Neuronal stem cell (in vitro differentiated cells): ENCODE results near the gene TMEM132D.

Experiments
- DNase-seq: peaks from one replicate; pipeline ENCODE4 v3.0.0-alpha.2; 2013; ENCODE audit warnings: low spot score
- H2AFZ ChIP-seq: one replicate; pipeline ENCODE4 v1.6.1; 2013; ENCODE audit warnings: mild to moderate bottlenecking, low read length, inconsistent platforms
- H2AK5ac ChIP-seq: 2 replicates; pipeline ENCODE4 v1.6.1; 2013; ENCODE audit warnings: low read depth, mild to moderate bottlenecking, inconsistent platforms, low read length, moderate library complexity, mixed read lengths
- H2BK120ac ChIP-seq: 2 replicates; pipeline ENCODE4 v1.6.1; 2013; ENCODE audit warnings: low read depth, mild to moderate bottlenecking, inconsistent platforms, low read length, moderate library complexity, mixed read lengths
- H2BK12ac ChIP-seq: one replicate; pipeline ENCODE4 v1.6.1; 2013; ENCODE audit warnings: low read length, inconsistent platforms
- H2BK15ac ChIP-seq: 2 replicates; pipeline ENCODE4 v1.6.1; 2013; ENCODE audit warnings: mild to moderate bottlenecking, low read length, inconsistent platforms, mixed read lengths
- H2BK5ac ChIP-seq: one replicate; pipeline ENCODE4 v1.6.1; 2013; ENCODE audit warnings: inconsistent platforms, mild to moderate bottlenecking, low read length, moderate library complexity
- H3K14ac ChIP-seq: one replicate; pipeline ENCODE4 v1.6.1; 2013; ENCODE audit warnings: low read length, inconsistent platforms
- H3K18ac ChIP-seq: 2 replicates; pipeline ENCODE4 v1.6.1; 2013; ENCODE audit warnings: low read length, inconsistent platforms
- H3K23ac ChIP-seq: 2 replicates; pipeline ENCODE4 v1.6.1; 2013; ENCODE audit warnings: low read depth, mild to moderate bottlenecking, mixed read lengths, low read length, inconsistent platforms; ENCODE audit not compliant: poor library complexity
- H3K27ac ChIP-seq: replicated peaks from 3 replicates; pipeline ENCODE4 v1.5.1; 2013; ENCODE audit warnings: low read length, inconsistent platforms
- H3K27me3 ChIP-seq, 3 experiments: 2 replicates each; pipeline ENCODE4 v1.6.1; 2013; ENCODE audit warnings: low read length in 3 of 3, mild to moderate bottlenecking in 2 of 3, inconsistent platforms in 1 of 3, low read depth in 1 of 3, mixed read lengths in 1 of 3, moderate library complexity in 1 of 3; ENCODE audit not compliant: control insufficient read depth in 3 of 3, insufficient read depth in 3 of 3
- H3K36me3 ChIP-seq, 2 donors: replicated peaks in 1 of 2; 2 replicates each; pipeline ENCODE4 v1.6.1; 2013; ENCODE audit warnings: low read length in 2 of 2; ENCODE audit not compliant: control insufficient read depth in 2 of 2, insufficient read depth in 2 of 2
- H3K4ac ChIP-seq: 2 replicates; pipeline ENCODE4 v1.6.1; 2013; ENCODE audit warnings: inconsistent platforms, mild to moderate bottlenecking, low read length, moderate library complexity
- H3K4me1 ChIP-seq, 2 donors: 1 replicate in 1 of 2; 2 replicates in 1 of 2; pipeline ENCODE4 v1.6.1; 2013; ENCODE audit warnings: low read length in 2 of 2, low read depth in 1 of 2; ENCODE audit not compliant: control insufficient read depth in 2 of 2, insufficient read depth in 1 of 2
- H3K4me2 ChIP-seq: one replicate; pipeline ENCODE4 v1.6.1; 2013; ENCODE audit warnings: mild to moderate bottlenecking, low read length, inconsistent platforms; ENCODE audit not compliant: insufficient read depth, poor library complexity, severe bottlenecking
- H3K4me3 ChIP-seq, 2 donors: 2 replicates each; pipeline ENCODE4 v1.5.1; 2013; ENCODE audit warnings: low read length in 2 of 2, mild to moderate bottlenecking in 2 of 2, inconsistent platforms in 1 of 2, moderate library complexity in 1 of 2
- H3K79me1 ChIP-seq: one replicate; pipeline ENCODE4 v1.6.1; 2013; ENCODE audit warnings: low read depth, mild to moderate bottlenecking, inconsistent platforms, low read length, moderate library complexity
- H3K9ac ChIP-seq: one replicate; pipeline ENCODE4 v1.6.1; 2013; ENCODE audit warnings: mild to moderate bottlenecking, low read depth, low read length, inconsistent platforms; ENCODE audit not compliant: poor library complexity
- H3K9me3 ChIP-seq, 2 donors: replicated peaks in 1 of 2; 2 replicates each; pipeline versions ENCODE3 to v1.6.1; 2013; ENCODE audit warnings: low read length in 2 of 2, mild to moderate bottlenecking in 2 of 2, inconsistent platforms in 1 of 2, low read depth in 1 of 2, mixed read lengths in 1 of 2, moderate library complexity in 1 of 2; ENCODE audit not compliant: control insufficient read depth in 2 of 2, insufficient read depth in 1 of 2
- H4K8ac ChIP-seq: one replicate; pipeline ENCODE4 v1.6.1; 2013; ENCODE audit warnings: low read depth, mild to moderate bottlenecking, inconsistent platforms, low read length, moderate library complexity
- H4K91ac ChIP-seq: one replicate; pipeline ENCODE4 v1.6.1; 2013; ENCODE audit warnings: low read length, low read depth, mild to moderate bottlenecking, inconsistent platforms; ENCODE audit not compliant: poor library complexity
- WGBS, 2 donors: extraction: QIAGEN DNeasy Blood & Tissue Kit; methylation state at CpG; one replicate each; pipeline ENCODE4 v1.1.7; 2013; ENCODE audit warnings: missing lambda C conversion rate in 2 of 2, mixed read lengths in 1 of 2; ENCODE audit not compliant: insufficient read length in 2 of 2, insufficient replicate concordance in 1 of 2; ENCODE audit errors: extremely low coverage in 2 of 2; 5-methylcytosine and 5-hydroxymethylcytosine counted together

TMEM132D gene

GRCh38 chr12:129231491-129231890, 672.3 kb downstream of the TMEM132D start:
- no peak overlapping the region for H2AFZ ChIP-seq
- no peak overlapping the region for H2BK5ac ChIP-seq
- H3K4me3 ChIP-seq: no peak overlapping the region
- no peak overlapping the region for H4K91ac ChIP-seq
- H3K9ac ChIP-seq: no peak overlapping the region
- no peak overlapping the region for H3K4me2 ChIP-seq
- WGBS, 2 donors: no CpG with 5 or more reads among the region's 3 CpGs
- no peak overlapping the region for H2BK120ac ChIP-seq
- no peaks in the 10 kb centered on the region for H3K27me3 ChIP-seq
- no peak overlapping the region for H3K23ac ChIP-seq
- H2BK12ac ChIP-seq: no peak overlapping the region
- H2BK15ac ChIP-seq: no peak overlapping the region
- H3K4me1 ChIP-seq: no peaks in the 10 kb centered on the region
- no peak overlapping the region for H3K27ac ChIP-seq
- no peak overlapping the region for H2AK5ac ChIP-seq
- no peaks in the 10 kb centered on the region for H3K36me3 ChIP-seq
- no peak overlapping the region for H3K14ac ChIP-seq
- no peak overlapping the region for H3K4ac ChIP-seq
- DNase-seq: no peak
- H4K8ac ChIP-seq: no peak overlapping the region
- H3K79me1 ChIP-seq: no peaks in the 10 kb centered on the region
- H3K9me3 ChIP-seq: no peaks in the 10 kb centered on the region
- H3K18ac ChIP-seq: no peak overlapping the region

- no peak overlapping the region for H3K27ac ChIP-seq
- DNase-seq: no peak
- no peak overlapping the region for H3K4me2 ChIP-seq
- no peak overlapping the region for H3K18ac ChIP-seq
- no peak overlapping the region for H3K14ac ChIP-seq
- H2BK12ac ChIP-seq: no peak overlapping the region
- WGBS, 2 donors: no CpG with 5 or more reads among the region's 4 CpGs
- H3K4me1 ChIP-seq: no peaks in the 10 kb centered on the region
- no peak overlapping the region for H2BK120ac ChIP-seq
- H2BK15ac ChIP-seq: no peak overlapping the region
- H3K9me3 ChIP-seq: no peaks in the 10 kb centered on the region
- H2BK5ac ChIP-seq: no peak overlapping the region
- H3K27me3 ChIP-seq: peaks cover 0 to 4% (median 0%) of the 10 kb centered on the region in 3 experiments
- H3K79me1 ChIP-seq: no peaks in the 10 kb centered on the region
- no peak overlapping the region for H4K8ac ChIP-seq
- no peak overlapping the region for H3K9ac ChIP-seq
- no peaks in the 10 kb centered on the region for H3K36me3 ChIP-seq
- H3K4ac ChIP-seq: no peak overlapping the region
- H3K4me3 ChIP-seq: no peak overlapping the region
- no peak overlapping the region for H2AK5ac ChIP-seq
- H3K23ac ChIP-seq: no peak overlapping the region
- no peak overlapping the region for H2AFZ ChIP-seq
- H4K91ac ChIP-seq: no peak overlapping the region
These were observed 672.8 kb downstream of the TMEM132D start for GRCh38 chr12:129230995-129231394.

GRCh38 chr12:129226851-129227250, 677.0 kb downstream of the TMEM132D start:
- H3K9me3 ChIP-seq: no peaks in the 10 kb centered on the region
- no peak overlapping the region for H3K27ac ChIP-seq
- no peak overlapping the region for H3K4ac ChIP-seq
- H3K14ac ChIP-seq: no peak overlapping the region
- H2BK15ac ChIP-seq: no peak overlapping the region
- H2AFZ ChIP-seq: no peak overlapping the region
- no peak overlapping the region for H2AK5ac ChIP-seq
- H3K4me2 ChIP-seq: no peak overlapping the region
- H3K23ac ChIP-seq: no peak overlapping the region
- no peak overlapping the region for H4K91ac ChIP-seq
- WGBS, 2 donors: no CpG with 5 or more reads among the region's 6 CpGs
- no peak overlapping the region for H4K8ac ChIP-seq
- H3K79me1 ChIP-seq: no peaks in the 10 kb centered on the region
- no peak for DNase-seq
- no peak overlapping the region for H2BK120ac ChIP-seq
- no peaks in the 10 kb centered on the region for H3K4me1 ChIP-seq
- peaks cover 0 to 4% (median 0%) of the 10 kb centered on the region in 3 experiments for H3K27me3 ChIP-seq
- no peaks in the 10 kb centered on the region for H3K36me3 ChIP-seq
- no peak overlapping the region for H2BK5ac ChIP-seq
- H3K9ac ChIP-seq: no peak overlapping the region
- no peak overlapping the region for H2BK12ac ChIP-seq
- H3K4me3 ChIP-seq: no peak overlapping the region
- no peak overlapping the region for H3K18ac ChIP-seq

GRCh38 chr12:129226005-129226404, 677.8 kb downstream of the TMEM132D start:
- H3K27ac ChIP-seq: no peak overlapping the region
- no peak overlapping the region for H3K4ac ChIP-seq
- H4K8ac ChIP-seq: no peak overlapping the region
- H3K9me3 ChIP-seq: no peaks in the 10 kb centered on the region
- H3K4me1 ChIP-seq: no peaks in the 10 kb centered on the region
- H2BK120ac ChIP-seq: no peak overlapping the region
- peaks cover 0 to 4% (median 0%) of the 10 kb centered on the region in 3 experiments for H3K27me3 ChIP-seq
- DNase-seq: no peak
- WGBS, 2 donors: no CpG with 5 or more reads among the region's 7 CpGs
- H2BK12ac ChIP-seq: no peak overlapping the region
- H2AK5ac ChIP-seq: no peak overlapping the region
- H2BK15ac ChIP-seq: no peak overlapping the region
- H3K18ac ChIP-seq: no peak overlapping the region
- no peak overlapping the region for H2BK5ac ChIP-seq
- no peaks in the 10 kb centered on the region for H3K36me3 ChIP-seq
- no peak overlapping the region for H3K4me2 ChIP-seq
- H3K4me3 ChIP-seq: no peak overlapping the region
- no peak overlapping the region for H2AFZ ChIP-seq
- no peak overlapping the region for H3K23ac ChIP-seq
- H4K91ac ChIP-seq: no peak overlapping the region
- no peaks in the 10 kb centered on the region for H3K79me1 ChIP-seq
- H3K14ac ChIP-seq: no peak overlapping the region
- no peak overlapping the region for H3K9ac ChIP-seq
